Measurements from ENCODE around the gene ZNF665.
"Not testable (repeated sequence)": the region's sequence is repeated elsewhere in the genome, so short reads cannot be mapped to it uniquely, and the experiment has no call there.

The ZNF665 gene

GRCh38 chr19:53156850-53157249 is 36.3 kb downstream of the ZNF665 start:
- DNase-seq, result no peak

- no peak for DNase-seq
These were observed 45.5 kb downstream of the ZNF665 start for GRCh38 chr19:53147645-53148044.

- DNase-seq, result no peak
These were observed 52.8 kb downstream of the ZNF665 start for GRCh38 chr19:53140351-53140750.

GRCh38 chr19:53136432-53136831 is 56.7 kb downstream of the ZNF665 start:
- no peak for DNase-seq

- DNase-seq, result no peak
These were observed 60.8 kb downstream of the ZNF665 start, which contains the start of gene ZNF415 for GRCh38 chr19:53132141-53132991. Gene ZNF415, minus strand, starts transcription at chr19:53132910. Its CDS starts 10,234 bp downstream, at chr19:53122676.

- no peak for DNase-seq
These were observed 61.4 kb downstream of the ZNF665 start for GRCh38 chr19:53131727-53132126.

- DNase-seq, result no peak
These were observed 62.0 kb downstream of the ZNF665 start for GRCh38 chr19:53131085-53131590.

GRCh38 chr19:53130506-53130905 is 62.7 kb downstream of the ZNF665 start:
- no peak for DNase-seq

- DNase-seq, result not testable (repeated sequence)
These were observed 66.2 kb downstream of the ZNF665 start for GRCh38 chr19:53126733-53127526.

- DNase-seq, result no peak
These were observed 69.8 kb downstream of the ZNF665 start for GRCh38 chr19:53123400-53123799.
